Tibial nerve (tissue), 4 donors: ENCODE data around the gene SHROOM2. TPM values are rescaled to one million over a fixed set of nuclear protein-coding genes. Genes with fewer than 3 reads are reported as not detected.

ENCODE experiments used
- DNase-seq, 2 donors: peaks; one replicate each; pipeline ENCODE4 v3.0.0-alpha.2; 2019; ENCODE audit warnings: low spot score in 2 of 2
- H3K27ac ChIP-seq, 4 donors: fragments of 200-600 bp; sonication (generic) in 3 of 4; one replicate each; pipeline ENCODE4 v1.5.1; 2017 to 2019; ENCODE audit warnings: mild to moderate bottlenecking in 1 of 4
- H3K27me3 ChIP-seq, 2 donors: fragments of 200-600 bp; sonication (generic) in 1 of 2; one replicate each; pipeline versions ENCODE4 v1.5.1 to v1.6.0; 2017 to 2019
- H3K36me3 ChIP-seq, 3 donors: fragments of 200-600 bp; sonication (generic); one replicate each; pipeline ENCODE4 v1.5.1; 2018 to 2019
- H3K4me1 ChIP-seq, 4 donors: fragments of 200-600 bp; sonication (generic) in 3 of 4; one replicate each; pipeline ENCODE4 v1.5.1; 2017 to 2019
- H3K4me3 ChIP-seq, 4 donors: fragments of 200-600 bp; sonication (generic) in 3 of 4; one replicate each; pipeline ENCODE4 v1.5.1; 2017 to 2019; ENCODE audit warnings: mild to moderate bottlenecking in 1 of 4, moderate library complexity in 1 of 4
- H3K9me3 ChIP-seq, 4 donors: fragments of 200-600 bp; sonication (generic) in 3 of 4; one replicate each; pipeline ENCODE4 v1.5.1; 2017 to 2019
- CTCF ChIP-seq, 5 experiments: fragments of 200-600 bp in 3 of 5; fragments of 450-650 bp in 2 of 5; sonication (generic) in 3 of 5; IDR thresholded peaks; one replicate each; pipeline ENCODE4 v1.5.1; 2016 to 2019; ENCODE audit warnings: antibody characterized with exemption in 5 of 5, mild to moderate bottlenecking in 3 of 5, moderate library complexity in 2 of 5
- EP300 ChIP-seq, 2 donors: sonication (generic); formaldehyde crosslinking; IDR thresholded peaks; one replicate each; pipeline ENCODE4 v1.6.1; 2017; ENCODE audit warnings: antibody characterized with exemption in 2 of 2, mild to moderate bottlenecking in 1 of 2
- POLR2A ChIP-seq, 2 donors: fragments of 450-650 bp; IDR thresholded peaks; one replicate each; pipeline ENCODE4 v1.6.1; 2017; ENCODE audit warnings: antibody characterized with exemption in 2 of 2, mild to moderate bottlenecking in 2 of 2, moderate library complexity in 2 of 2
- WGBS, 2 donors: methylation state at CpG; one replicate each; pipeline ENCODE4 v1.1.5; 2018; 5-methylcytosine and 5-hydroxymethylcytosine counted together
- total RNA-seq, 4 donors: library from RNA; depleted of rRNA; stranded (reverse); fragments of >200 nt; gene quantifications; one replicate each; pipeline ENCODE4 v1.1.0, GENCODE V29; 2016

Gene SHROOM2
- total RNA-seq, 4 donors from 2014 or later, result 2.7 to 5.0 (median 3.6) TPM

- Histone ChIP-seq H3K9me3 (no peaks in the 10 kb centered on the region), H3K36me3 (no peaks in the 10 kb centered on the region), H3K4me1 (peaks cover 0 to 4% (median 0%) of the 10 kb centered on the region in 4 donors), H3K4me3 (no peak overlapping the region), H3K27ac (peak overlapping the region in 2 of 4 donors; percentile 64 to 67), H3K27me3 (no peaks in the 10 kb centered on the region)
- no peak for DNase-seq
- TF ChIP-seq CTCF (IDR thresholded peaks at IDR 0.05), result no peak
- peak in 1 of 2 donors; percentile 42 for TF ChIP-seq EP300 (IDR thresholded peaks at IDR 0.05)
- WGBS, 2 donors, result 30 to 55% methylated on average over 10 to 17 of the region's 17 CpGs
These were observed 113.4 kb downstream of the SHROOM2 start for GRCh38 chrX:9899640-9900111.

GRCh38 chrX:9902656-9903055, 116.4 kb downstream of the SHROOM2 start:
- H3K27me3 ChIP-seq, result no peaks in the 10 kb centered on the region
- H3K27ac ChIP-seq, result no peak overlapping the region
- H3K9me3 ChIP-seq, result no peaks in the 10 kb centered on the region
- WGBS, 2 donors, result 41 to 66% methylated on average over 5 to 6 of the region's 6 CpGs
- peaks cover 0 to 4% (median 0%) of the 10 kb centered on the region in 4 donors for H3K4me1 ChIP-seq
- H3K36me3 ChIP-seq, result no peaks in the 10 kb centered on the region
- no peak for TF ChIP-seq EP300 (IDR thresholded peaks at IDR 0.05)
- TF ChIP-seq POLR2A (IDR thresholded peaks at IDR 0.05), result no peak
- TF ChIP-seq CTCF (IDR thresholded peaks at IDR 0.05), result no peak
- H3K4me3 ChIP-seq, result no peak overlapping the region
- DNase-seq, result no peak

- Histone ChIP-seq H3K36me3 (no peaks in the 10 kb centered on the region), H3K27ac (no peak overlapping the region), H3K27me3 (no peaks in the 10 kb centered on the region), H3K4me1 (peaks cover 0 to 4% (median 0%) of the 10 kb centered on the region in 4 donors), H3K9me3 (no peaks in the 10 kb centered on the region), H3K4me3 (no peak overlapping the region)
- no peak for DNase-seq
- WGBS, 2 donors, result 70% methylated on average over 5 of the region's 5 CpGs
- TF ChIP-seq EP300 (IDR thresholded peaks at IDR 0.05), result no peak
- TF ChIP-seq CTCF (IDR thresholded peaks at IDR 0.05), result no peak
- TF ChIP-seq POLR2A (IDR thresholded peaks at IDR 0.05), result no peak
These were observed 116.9 kb downstream of the SHROOM2 start for GRCh38 chrX:9903146-9903545.

GRCh38 chrX:9905288-9905687, 119.1 kb downstream of the SHROOM2 start:
- H3K9me3 ChIP-seq, result no peaks in the 10 kb centered on the region
- DNase-seq, result no peak
- H3K27ac ChIP-seq, result no peak overlapping the region
- H3K27me3 ChIP-seq, result no peaks in the 10 kb centered on the region
- TF ChIP-seq POLR2A (IDR thresholded peaks at IDR 0.05), result no peak
- no peak for TF ChIP-seq CTCF (IDR thresholded peaks at IDR 0.05)
- TF ChIP-seq EP300 (IDR thresholded peaks at IDR 0.05), result no peak
- H3K4me3 ChIP-seq, result no peak overlapping the region
- H3K4me1 ChIP-seq, result no peaks in the 10 kb centered on the region
- 50 to 70% methylated on average over 17 of the region's 17 CpGs for WGBS, 2 donors
- no peaks in the 10 kb centered on the region for H3K36me3 ChIP-seq

GRCh38 chrX:9905721-9906120, 119.5 kb downstream of the SHROOM2 start:
- no peak for DNase-seq
- Histone ChIP-seq H3K4me3 (no peak overlapping the region), H3K36me3 (no peaks in the 10 kb centered on the region), H3K9me3 (no peaks in the 10 kb centered on the region), H3K4me1 (no peaks in the 10 kb centered on the region), H3K27me3 (no peaks in the 10 kb centered on the region), H3K27ac (no peak overlapping the region)
- TF ChIP-seq POLR2A (IDR thresholded peaks at IDR 0.05) (no peak), EP300 (IDR thresholded peaks at IDR 0.05) (no peak), CTCF (IDR thresholded peaks at IDR 0.05) (no peak)
- WGBS, 2 donors, result 90 to 98% methylated on average over 5 of the region's 5 CpGs
